ENCODE results near the gene CEP104. TPM values are rescaled to one million over a fixed set of nuclear protein-coding genes. Genes with fewer than 3 reads are reported as not detected.

CEP104 gene
- total and polyA plus RNA-seq, 2 experiments from 2014 or later, result 20.5 to 32.2 TPM

GRCh38 chr1:3851292-3851691, 5.7 kb downstream of the CEP104 start:
- H3K4me2 ChIP-seq, result no peak overlapping the region
- ATAC-seq (no peak), DNase-seq (ENCODE audit: low spot score) (no peak)
- no peak overlapping the region for H3K4me3 ChIP-seq
- no peaks in the 10 kb centered on the region; the same call in 1 of the 2 replicates for H4K20me1 ChIP-seq (replicated peaks; ENCODE audit: insufficient read depth)
- H3F3A ChIP-seq (replicated peaks; ENCODE audit: low read depth), result no peaks in the 10 kb centered on the region
- H3K9me3 Mint-ChIP-seq, result no peaks in the 10 kb centered on the region
- H3K4me1 ChIP-seq (ENCODE audit: insufficient read depth), result no peaks in the 10 kb centered on the region
- no peaks in the 10 kb centered on the region for H3K9me2 ChIP-seq (ENCODE audit: insufficient read depth)
- H3K4me1 Mint-ChIP-seq, result peaks cover 9% of the 10 kb centered on the region; the same call in 2 of the 3 replicates
- no peaks in the 10 kb centered on the region for H3K36me3 Mint-ChIP-seq (ENCODE audit: low read depth)
- peaks cover 30% of the 10 kb centered on the region for H3K79me2 ChIP-seq (replicated peaks; ENCODE audit: insufficient read depth)
- H2AFZ ChIP-seq, result no peak overlapping the region
- no peak overlapping the region for H3K4me3 Mint-ChIP-seq
- peaks cover 9% of the 10 kb centered on the region for H3K27me3 Mint-ChIP-seq (ENCODE audit: insufficient read depth, low read depth, poor library complexity)
- H3K36me3 ChIP-seq (ENCODE audit: insufficient read depth), result no peaks in the 10 kb centered on the region
- H3K27me3 ChIP-seq (ENCODE audit: insufficient read depth), result no peaks in the 10 kb centered on the region
- no peak overlapping the region for H3K27ac ChIP-seq (ENCODE audit: low read depth)
- TF ChIP-seq REST (IDR thresholded peaks at IDR 0.05; ENCODE audit: unreplicated experiment) (no peak), CTCF (conservative IDR thresholded peaks at IDR 0.05; ENCODE audit: low read depth in 2 of 2) (no peak), STAT1 (IDR thresholded peaks at IDR 0.05; ENCODE audit: unreplicated experiment) (no peak), JUNB (IDR thresholded peaks at IDR 0.05; ENCODE audit: unreplicated experiment) (no peak), EZH2 (IDR thresholded peaks at IDR 0.05; ENCODE audit: low read depth, unreplicated experiment) (no peak), EZH2phosphoT487 (IDR thresholded peaks at IDR 0.05; ENCODE audit: unreplicated experiment) (no peak), ETS1 (IDR thresholded peaks at IDR 0.05) (no peak), CREB1 (CRISPR knock-in tag; IDR thresholded peaks at IDR 0.05; ENCODE audit: low read depth) (no peak), ZNF462 (CRISPR knock-in tag; IDR thresholded peaks at IDR 0.05) (no peak), ZNF331 (CRISPR knock-in tag; IDR thresholded peaks at IDR 0.05; ENCODE audit: low read depth) (no peak), ZNF114 (CRISPR knock-in tag; IDR thresholded peaks at IDR 0.05) (no peak), POLR2AphosphoS5 (IDR thresholded peaks at IDR 0.05; ENCODE audit: low read depth) (no peak), NANOG (IDR thresholded peaks at IDR 0.05; ENCODE audit: borderline replicate concordance) (no peak)
- H3K27ac Mint-ChIP-seq, result no peak overlapping the region

Data from GM23338 (cell line).